NCI-H774 (cell line): ENCODE data around the gene MYO18B.
"Not testable (repeated sequence)": the region's sequence is repeated elsewhere in the genome, so short reads cannot be mapped to it uniquely, and the experiment has no call there.

ENCODE experiments used
- DNase-seq: peaks from one replicate; lab custom pipeline; 2025; lab: John Stamatoyannopoulos, UW

The MYO18B gene, protein sequence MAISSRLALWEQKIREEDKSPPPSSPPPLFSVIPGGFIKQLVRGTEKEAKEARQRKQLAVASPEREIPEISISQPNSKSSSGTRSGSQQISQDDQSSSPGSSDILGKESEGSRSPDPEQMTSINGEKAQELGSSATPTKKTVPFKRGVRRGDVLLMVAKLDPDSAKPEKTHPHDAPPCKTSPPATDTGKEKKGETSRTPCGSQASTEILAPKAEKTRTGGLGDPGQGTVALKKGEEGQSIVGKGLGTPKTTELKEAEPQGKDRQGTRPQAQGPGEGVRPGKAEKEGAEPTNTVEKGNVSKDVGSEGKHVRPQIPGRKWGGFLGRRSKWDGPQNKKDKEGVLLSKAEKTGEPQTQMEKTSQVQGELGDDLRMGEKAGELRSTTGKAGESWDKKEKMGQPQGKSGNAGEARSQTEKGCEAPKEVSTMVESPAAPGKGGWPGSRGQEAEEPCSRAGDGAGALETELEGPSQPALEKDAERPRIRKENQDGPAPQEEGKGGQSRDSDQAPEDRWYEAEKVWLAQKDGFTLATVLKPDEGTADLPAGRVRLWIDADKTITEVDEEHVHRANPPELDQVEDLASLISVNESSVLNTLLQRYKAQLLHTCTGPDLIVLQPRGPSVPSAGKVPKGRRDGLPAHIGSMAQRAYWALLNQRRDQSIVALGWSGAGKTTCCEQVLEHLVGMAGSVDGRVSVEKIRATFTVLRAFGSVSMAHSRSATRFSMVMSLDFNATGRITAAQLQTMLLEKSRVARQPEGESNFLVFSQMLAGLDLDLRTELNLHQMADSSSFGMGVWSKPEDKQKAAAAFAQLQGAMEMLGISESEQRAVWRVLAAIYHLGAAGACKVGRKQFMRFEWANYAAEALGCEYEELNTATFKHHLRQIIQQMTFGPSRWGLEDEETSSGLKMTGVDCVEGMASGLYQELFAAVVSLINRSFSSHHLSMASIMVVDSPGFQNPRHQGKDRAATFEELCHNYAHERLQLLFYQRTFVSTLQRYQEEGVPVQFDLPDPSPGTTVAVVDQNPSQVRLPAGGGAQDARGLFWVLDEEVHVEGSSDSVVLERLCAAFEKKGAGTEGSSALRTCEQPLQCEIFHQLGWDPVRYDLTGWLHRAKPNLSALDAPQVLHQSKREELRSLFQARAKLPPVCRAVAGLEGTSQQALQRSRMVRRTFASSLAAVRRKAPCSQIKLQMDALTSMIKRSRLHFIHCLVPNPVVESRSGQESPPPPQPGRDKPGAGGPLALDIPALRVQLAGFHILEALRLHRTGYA (N-terminal part only)

DNA sequence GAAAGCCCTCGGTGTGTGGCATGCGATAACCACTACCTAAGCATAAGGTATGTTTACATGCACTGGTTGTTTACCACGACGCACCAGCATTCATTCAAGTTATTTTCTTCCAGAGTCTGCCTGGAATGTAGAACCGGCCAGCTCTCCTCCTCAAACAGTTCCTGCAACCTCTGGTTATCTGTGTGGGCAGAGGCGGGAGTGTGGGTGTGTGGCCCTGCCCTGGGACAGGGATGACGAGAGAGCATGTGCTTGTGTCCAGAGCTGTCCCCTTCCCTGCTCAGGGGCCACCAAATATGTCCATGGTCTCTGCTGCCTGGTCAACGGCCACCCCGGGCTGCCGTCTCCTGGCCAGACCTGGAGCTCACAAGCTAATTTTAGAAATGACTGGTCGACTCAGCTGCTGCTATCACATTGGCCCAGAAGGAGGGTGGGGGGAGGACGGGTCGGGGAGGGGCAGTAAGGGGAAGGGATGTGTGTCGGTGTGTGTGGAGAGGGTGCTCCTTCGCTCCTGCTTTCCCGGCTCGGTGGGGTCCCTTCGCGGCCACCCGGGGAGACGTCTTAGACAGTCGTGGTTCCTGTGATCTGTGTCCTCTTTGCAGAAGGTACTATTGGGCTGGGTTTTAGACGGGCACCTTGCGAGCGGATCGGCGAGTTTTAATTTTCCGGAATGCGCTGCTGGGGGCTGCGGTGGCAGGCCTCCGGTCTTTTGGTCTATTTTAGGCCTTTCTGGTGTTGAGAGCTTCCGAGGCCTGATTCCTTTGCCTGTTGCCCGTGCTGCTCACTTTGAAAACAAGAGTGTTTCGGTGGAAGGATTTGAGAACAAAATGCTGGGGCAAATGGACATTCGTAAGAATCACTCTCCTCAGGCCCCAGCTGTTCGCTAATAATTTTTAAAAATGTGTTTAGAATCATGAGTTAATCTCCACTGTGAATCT is at the start of gene MYO18B:
TSS of gene MYO18B (plus strand) at position 497 of the 935 bp plus-strand sequence. CDS start 18,905 bp downstream, outside the sequence.
- DNase-seq = no peak

- no peak for DNase-seq
These were observed 49.4 kb upstream of the MYO18B start for GRCh38 chr22:25692397-25693267.

DNA sequence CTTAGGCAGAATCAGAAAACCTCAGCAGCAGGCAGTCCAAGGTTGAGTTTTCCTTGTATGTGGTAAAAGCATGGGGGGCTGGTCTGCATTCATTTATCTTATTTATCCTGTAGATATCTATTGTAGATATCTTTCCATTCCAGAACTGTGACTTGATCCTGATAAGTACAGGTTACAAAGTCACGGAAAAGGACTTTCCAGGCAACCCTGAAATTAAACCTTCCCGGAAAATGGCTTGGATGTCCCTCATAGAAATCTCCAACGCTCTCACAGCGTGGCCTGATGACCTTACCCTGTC is 48.8 kb upstream of the MYO18B start:
- no peak for DNase-seq

DNA sequence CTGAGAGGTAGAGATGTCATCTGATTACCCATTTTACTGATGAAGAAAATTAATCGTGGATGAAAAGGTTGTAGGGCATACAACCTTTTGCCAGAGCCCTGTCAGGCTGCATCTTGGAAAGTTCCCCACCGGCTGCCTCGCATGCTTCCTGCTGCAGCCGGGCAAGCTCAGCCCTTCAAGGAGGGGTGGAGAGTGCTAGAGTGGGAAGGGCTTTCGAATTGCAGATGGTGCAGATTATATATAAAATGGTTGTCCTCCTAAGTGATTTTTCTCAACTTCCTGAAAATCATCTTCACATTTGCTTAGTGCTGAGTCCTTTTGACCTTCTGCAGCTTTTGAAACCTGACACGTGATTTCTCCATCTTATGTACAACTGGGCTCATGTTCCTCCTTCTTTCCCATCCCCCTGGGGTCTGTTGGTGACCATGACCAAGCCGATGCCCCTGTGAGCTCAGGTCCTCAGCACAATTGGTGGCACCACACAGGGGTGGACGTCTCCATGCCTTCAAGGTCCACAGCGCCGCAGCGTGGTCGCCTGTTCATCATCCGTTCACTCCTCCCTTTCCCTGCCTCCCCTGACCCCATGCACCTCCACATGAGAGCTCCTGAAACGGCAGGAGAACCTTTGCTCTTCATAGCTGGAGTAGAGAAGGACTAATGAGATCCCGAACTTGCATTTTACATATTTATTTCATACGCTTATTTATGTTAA is 47.6 kb upstream of the MYO18B start:
- no peak for DNase-seq

DNA sequence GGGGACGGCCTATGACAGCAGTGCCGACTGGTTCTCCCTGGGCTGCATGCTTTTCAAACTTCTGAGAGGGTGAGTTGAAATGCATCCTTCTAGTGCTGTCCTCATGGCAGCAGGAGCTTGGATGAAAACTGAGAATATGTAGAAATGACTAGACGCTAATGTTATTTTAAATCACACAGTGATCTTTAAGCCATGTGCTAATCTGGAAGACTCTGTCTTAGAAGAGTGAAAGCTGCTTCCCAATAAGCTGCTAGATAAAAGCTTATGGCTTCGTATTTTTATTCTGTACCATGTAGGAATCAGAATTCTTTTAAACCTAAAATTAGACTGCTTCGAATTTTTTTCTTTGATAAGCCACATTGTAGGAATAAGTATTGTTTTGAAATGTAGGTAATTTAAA is 46.8 kb upstream of the MYO18B start:
- no peak for DNase-seq

DNA sequence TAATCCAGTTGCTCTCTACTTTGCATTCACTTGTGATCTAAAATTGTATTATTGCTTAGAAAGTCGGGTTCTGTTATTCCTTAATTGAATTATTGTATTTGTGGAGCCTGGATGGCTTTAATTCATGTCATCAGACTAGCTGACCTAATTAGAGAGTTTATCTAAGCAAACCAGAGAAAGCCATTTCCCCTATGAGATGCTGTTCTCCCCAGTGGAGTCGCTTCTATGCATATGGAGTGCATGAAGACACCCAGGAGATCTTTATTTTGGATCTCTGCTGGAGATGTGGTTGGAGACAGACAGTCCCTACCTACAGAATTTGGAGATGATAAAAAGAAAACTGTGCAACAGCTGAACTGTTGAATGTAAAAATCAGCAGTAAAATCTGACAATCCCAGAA is 45.2 kb upstream of the MYO18B start:
- no peak for DNase-seq

DNA sequence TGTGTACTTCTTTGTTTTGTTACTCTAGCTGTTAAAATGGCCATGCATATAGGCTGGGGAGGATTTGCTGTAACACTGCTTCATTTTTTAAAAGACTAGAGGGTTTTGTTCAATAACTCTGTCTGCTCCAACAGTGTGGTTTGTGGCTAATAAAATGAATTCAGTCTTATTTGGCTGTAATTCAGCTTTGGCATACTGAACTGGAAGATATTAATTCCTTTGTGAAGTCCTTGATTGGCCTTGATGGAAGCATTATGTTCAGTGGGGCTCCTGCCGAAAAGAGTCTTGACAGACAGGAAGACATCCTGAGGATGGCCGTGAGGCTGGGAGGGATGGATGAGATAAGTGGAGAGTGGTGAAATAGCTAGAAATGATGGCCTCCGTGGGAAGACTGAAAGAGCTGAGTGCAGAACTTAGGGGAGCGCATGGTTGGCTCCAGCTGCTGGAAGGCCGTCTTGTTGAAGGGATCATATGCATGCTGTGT is 44.8 kb upstream of the MYO18B start:
- no peak for DNase-seq

- DNase-seq = no peak
These were observed 44.0 kb upstream of the MYO18B start for GRCh38 chr22:25697978-25698377.

DNA sequence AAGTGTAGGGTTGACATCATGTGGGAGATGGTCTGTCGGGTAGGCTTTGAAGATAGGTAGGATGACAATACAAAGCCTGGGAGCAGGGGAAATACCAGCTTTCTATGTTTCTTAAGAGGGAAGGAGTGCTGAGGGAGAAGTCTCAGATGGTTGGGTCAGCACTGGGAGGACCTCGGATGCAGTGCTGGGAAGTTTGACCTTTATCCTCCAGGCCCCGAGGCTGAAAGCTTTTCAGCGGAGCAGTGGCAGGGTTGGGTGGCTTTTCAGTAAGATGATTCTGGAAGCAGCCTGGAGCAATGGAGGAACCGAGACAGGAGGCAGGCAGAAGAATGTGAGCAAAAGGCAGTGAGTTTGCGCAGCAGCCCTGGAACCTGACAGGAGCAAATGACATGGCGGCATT is 43.5 kb upstream of the MYO18B start:
- DNase-seq = no peak

GRCh38 chr22:25698978-25699377 is 43.0 kb upstream of the MYO18B start:
- no peak for DNase-seq

GRCh38 chr22:25701056-25701780 is 40.8 kb upstream of the MYO18B start:
- no peak for DNase-seq

DNA sequence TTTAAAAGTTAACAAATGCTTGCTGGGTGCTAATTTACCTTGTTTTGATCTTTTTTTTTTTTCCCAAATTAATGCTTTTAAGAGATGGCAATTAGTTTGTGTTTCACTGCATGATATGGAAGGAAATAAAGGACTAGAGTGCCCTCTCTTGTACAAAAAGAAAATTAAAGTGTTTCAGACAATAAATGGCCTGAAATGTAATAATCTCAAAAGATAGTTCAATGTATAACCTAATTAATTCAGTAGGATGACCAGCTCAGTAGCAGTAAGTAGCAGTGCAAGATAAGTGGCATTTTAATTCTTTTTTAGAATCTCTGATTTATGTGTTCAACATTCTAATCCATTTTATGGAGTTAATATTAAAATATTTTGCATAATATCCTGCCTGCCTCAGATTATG is 39.9 kb upstream of the MYO18B start:
- DNase-seq = no peak

GRCh38 chr22:25702571-25703167 is 39.3 kb upstream of the MYO18B start:
- DNase-seq = no peak

DNA sequence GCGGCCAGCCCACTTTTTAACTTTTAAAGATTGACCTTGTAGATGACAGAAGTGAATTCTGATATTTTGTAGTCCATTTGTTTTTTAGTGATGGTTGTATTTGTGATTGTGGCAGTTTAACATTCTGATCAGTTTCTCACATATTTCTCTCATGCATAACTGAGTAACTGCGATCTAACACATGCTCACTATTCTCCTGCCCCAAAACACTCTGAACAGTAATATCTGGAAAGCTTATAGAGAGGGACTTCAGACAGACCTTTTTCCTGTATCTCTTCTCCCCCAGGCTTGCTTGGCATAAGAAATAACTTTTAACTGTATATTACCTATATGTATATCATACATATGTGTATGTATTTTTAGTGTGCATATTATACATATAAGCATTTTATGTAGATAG is 37.3 kb upstream of the MYO18B start:
- DNase-seq = no peak

GRCh38 chr22:25706197-25706596 is 35.8 kb upstream of the MYO18B start:
- no peak for DNase-seq

DNA sequence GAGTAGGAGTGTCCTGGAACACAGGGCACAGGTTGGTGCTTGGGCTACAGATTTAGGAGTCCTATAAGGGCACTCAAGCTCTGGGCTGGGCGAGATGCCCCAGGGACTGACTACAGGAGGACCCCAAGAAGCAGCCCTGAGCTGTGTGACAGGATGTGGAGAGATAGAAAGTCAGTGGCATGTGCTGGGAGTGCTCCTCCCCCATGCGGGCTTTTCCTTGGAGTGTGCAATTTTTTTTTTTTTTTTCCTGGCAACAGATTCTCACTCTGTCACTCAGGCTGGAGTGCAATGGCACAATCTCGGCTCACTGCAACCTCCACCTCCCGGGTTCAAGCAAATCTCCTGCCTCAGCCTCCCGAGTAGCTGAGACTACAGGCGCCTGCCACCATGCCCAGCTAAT is 33.6 kb upstream of the MYO18B start:
- not testable (repeated sequence) for DNase-seq

DNA sequence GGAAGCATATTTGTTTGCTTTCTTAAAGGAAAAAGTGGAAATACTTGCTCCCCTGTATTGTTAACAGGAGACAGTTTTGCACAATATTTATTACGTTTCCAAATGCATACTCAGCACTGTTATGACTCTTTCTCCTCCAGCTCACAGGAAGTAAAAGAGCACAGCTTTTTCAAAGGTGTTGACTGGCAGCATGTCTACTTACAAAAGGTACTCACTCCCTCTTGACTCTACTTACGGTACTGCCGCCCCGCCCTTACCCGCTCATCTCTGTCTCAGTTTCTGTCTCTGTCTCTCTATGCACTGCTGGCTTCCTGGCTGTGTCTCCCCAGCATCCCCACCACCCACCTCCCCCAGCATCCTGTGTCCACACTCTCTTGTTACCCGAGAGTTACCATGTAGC is 32.2 kb upstream of the MYO18B start:
- no peak for DNase-seq

GRCh38 chr22:25710501-25710900 is 31.5 kb upstream of the MYO18B start:
- no peak for DNase-seq
